OCI-LY3 (cell line): ENCODE results near the gene MACF1.

Experiments
- CTCF ChIP-seq: fragments of 200-600, 300-600 bp; sonication (generic); IDR thresholded peaks from 2 replicates; pipeline ENCODE4 v1.5.1; 2014; ENCODE audit warnings: antibody characterized with exemption, low read length, low read depth
- EZH2phosphoT487 ChIP-seq: fragments of 200-600 bp; shearing (Covaris generic); IDR thresholded peaks from 2 replicates; pipeline ENCODE4 v1.6.1; 2018; ENCODE audit warnings: antibody characterized with exemption, mixed run types, low read depth

GRCh38 chr1:39440856-39441255 lies 236.4 kb downstream of the MACF1 start:
- no peak for TF ChIP-seq CTCF
- TF ChIP-seq EZH2phosphoT487: no peak
